Measurements from ENCODE around the gene ZSWIM8. TPM values are rescaled to one million over a fixed set of nuclear protein-coding genes. Genes with fewer than 3 reads are reported as not detected.

ZSWIM8 gene
- total and polyA plus RNA-seq, 8 donors = 43.4 to 325 (median 79.6) TPM

- no peak for TF ChIP-seq POLR2A (IDR thresholded peaks at IDR 0.05)
- TF ChIP-seq EP300 (IDR thresholded peaks at IDR 0.05) = no peak
- TF ChIP-seq CTCF (IDR thresholded peaks at IDR 0.05) = no peak
- no peak for TF ChIP-seq POLR2AphosphoS5 (IDR thresholded peaks at IDR 0.05)
- H3K9me3 ChIP-seq = no peaks in the 10 kb centered on the region
- no peak for DNase-seq
- no peak overlapping the region for H3K4me3 ChIP-seq
- H3K4me1 ChIP-seq = peaks cover 12 to 57% (median 25%) of the 10 kb centered on the region in 4 donors
- H3K27me3 ChIP-seq = no peaks in the 10 kb centered on the region
- peaks cover 17 to 84% (median 63%) of the 10 kb centered on the region in 4 donors for H3K36me3 ChIP-seq
- intact Hi-C loops (cut with DNase I; ENCODE audit: low total_unique reads) = no loop called here
- 78 to 94% (median 91%) methylated on average over 9 to 10 of the region's 10 CpGs for WGBS, 5 donors
- H3K27ac ChIP-seq = peak overlapping the region; percentile 24 to 64 (median 54)
Measured at GRCh38 chr10:73816917-73817729, 31.7 kb downstream of the ZSWIM8 start.

GRCh38 chr10:73817826-73818225 is 32.4 kb downstream of the ZSWIM8 start:
- H3K4me1 ChIP-seq = peaks cover 12 to 54% (median 22%) of the 10 kb centered on the region in 4 donors
- WGBS, 5 donors = 89 to 95% (median 93%) methylated on average over 5 of the region's 5 CpGs
- intact Hi-C loops (cut with DNase I; ENCODE audit: low total_unique reads) = no loop called here
- DNase-seq = no peak
- no peaks in the 10 kb centered on the region for H3K27me3 ChIP-seq
- no peaks in the 10 kb centered on the region for H3K9me3 ChIP-seq
- TF ChIP-seq CTCF (IDR thresholded peaks at IDR 0.05) = no peak
- TF ChIP-seq POLR2AphosphoS5 (IDR thresholded peaks at IDR 0.05) = no peak
- no peak for TF ChIP-seq POLR2A (IDR thresholded peaks at IDR 0.05)
- TF ChIP-seq EP300 (IDR thresholded peaks at IDR 0.05) = no peak
- H3K27ac ChIP-seq = peak overlapping the region in 2 of 5 donors; percentile 59 to 64
- peaks cover 17 to 88% (median 68%) of the 10 kb centered on the region in 4 donors for H3K36me3 ChIP-seq
- no peak overlapping the region for H3K4me3 ChIP-seq

GRCh38 chr10:73818402-73818801 is 33.0 kb downstream of the ZSWIM8 start:
- DNase-seq = no peak
- Histone ChIP-seq H3K4me1 (peaks cover 12 to 54% (median 22%) of the 10 kb centered on the region in 4 donors), H3K36me3 (peaks cover 20 to 88% (median 70%) of the 10 kb centered on the region in 4 donors), H3K27me3 (no peaks in the 10 kb centered on the region), H3K9me3 (no peaks in the 10 kb centered on the region), H3K27ac (peak overlapping the region in 3 of 5 donors; percentile 4 to 76 (median 33)), H3K4me3 (no peak overlapping the region)
- TF ChIP-seq POLR2AphosphoS5 (IDR thresholded peaks at IDR 0.05) (no peak), POLR2A (IDR thresholded peaks at IDR 0.05) (no peak), CTCF (IDR thresholded peaks at IDR 0.05) (no peak), EP300 (IDR thresholded peaks at IDR 0.05) (no peak)
- intact Hi-C loops (cut with DNase I; ENCODE audit: low total_unique reads) = no loop called here
- WGBS, 5 donors = 79 to 83% (median 83%) methylated on average over 2 to 10 of the region's 10 CpGs

- peak overlapping the region; percentile 19 to 76 (median 69) for H3K27ac ChIP-seq
- H3K4me1 ChIP-seq = peaks cover 12 to 54% (median 22%) of the 10 kb centered on the region in 4 donors
- no peak for DNase-seq
- no peak for TF ChIP-seq CTCF (IDR thresholded peaks at IDR 0.05)
- TF ChIP-seq POLR2A (IDR thresholded peaks at IDR 0.05) = no peak
- no peak for TF ChIP-seq POLR2AphosphoS5 (IDR thresholded peaks at IDR 0.05)
- TF ChIP-seq EP300 (IDR thresholded peaks at IDR 0.05) = no peak
- peak overlapping the region in 1 of 4 donors; percentile 11 for H3K4me3 ChIP-seq
- H3K9me3 ChIP-seq = no peaks in the 10 kb centered on the region
- intact Hi-C loops (cut with DNase I; ENCODE audit: low total_unique reads) = no loop called here
- H3K36me3 ChIP-seq = peaks cover 25 to 88% (median 70%) of the 10 kb centered on the region in 4 donors
- H3K27me3 ChIP-seq = no peaks in the 10 kb centered on the region
- WGBS, 5 donors = 44 to 63% (median 54%) methylated on average over 5 of the region's 5 CpGs
Measured at GRCh38 chr10:73819081-73819480, 33.7 kb downstream of the ZSWIM8 start.

Measured in stomach (tissue), 9 donors.